ENCODE results near the gene NABP1.

The NABP1 gene

DNA sequence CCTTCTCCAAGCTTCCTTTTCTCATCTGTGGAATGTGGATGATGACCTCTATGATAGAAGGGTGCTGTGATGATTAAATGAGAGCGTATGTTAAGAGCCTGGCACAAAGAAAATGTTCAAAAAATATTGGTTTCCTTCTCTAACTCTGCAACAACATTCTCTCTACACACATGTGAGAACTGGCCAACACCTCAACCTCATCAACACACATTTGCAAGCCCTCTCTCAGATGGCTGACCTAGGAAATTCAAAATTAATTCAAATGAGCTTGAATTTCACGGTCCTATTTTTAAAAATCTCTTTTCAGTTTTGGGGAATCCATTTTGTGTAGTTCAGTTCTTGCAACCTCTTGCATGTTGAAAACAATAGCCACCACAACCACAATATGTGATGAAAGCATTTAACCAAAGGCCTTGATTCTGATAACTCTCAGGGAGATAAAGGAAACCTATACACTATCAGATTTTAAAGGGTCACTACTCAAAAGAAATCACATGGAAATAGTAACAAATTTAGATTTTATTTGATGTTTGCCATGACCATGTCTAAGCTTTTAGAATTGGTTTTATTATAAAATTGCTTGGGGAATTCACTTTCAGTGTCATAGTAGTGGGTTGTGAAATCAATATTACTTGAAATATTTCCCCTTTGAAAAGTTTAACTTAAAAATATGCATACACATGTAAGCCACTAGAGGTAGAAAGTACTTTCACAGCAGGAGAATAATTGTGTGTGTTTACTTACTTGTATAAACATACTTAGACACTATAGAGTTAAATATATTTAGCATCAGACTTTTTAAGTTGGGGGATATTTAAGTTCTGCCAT, 16.6 kb upstream of the NABP1 start:
- H3K9me3 ChIP-seq (ENCODE audit: control insufficient read depth in 5 of 5, low read length in 5 of 5): no peaks in the 10 kb centered on the region
- peaks cover under 1 to 33% (median 25%) of the 10 kb centered on the region in 5 donors for H3K4me1 ChIP-seq (ENCODE audit: control insufficient read depth in 5 of 5, insufficient read depth in 5 of 5, low read length in 5 of 5)
- no peaks in the 10 kb centered on the region for H3K27me3 ChIP-seq (ENCODE audit: control insufficient read depth in 5 of 5, insufficient read depth in 4 of 5, low read length in 5 of 5)
- no peak overlapping the region for H3K4me3 ChIP-seq (ENCODE audit: low read depth in 1 of 5, low read length in 5 of 5)
- H3K36me3 ChIP-seq (ENCODE audit: control insufficient read depth in 5 of 5, insufficient read depth in 5 of 5, low read length in 5 of 5): no peaks in the 10 kb centered on the region
- H3K27ac ChIP-seq (ENCODE audit: low read depth, low read length): no peak overlapping the region
- H3K9ac ChIP-seq (ENCODE audit: low read length in 5 of 5): no peak overlapping the region

DNA sequence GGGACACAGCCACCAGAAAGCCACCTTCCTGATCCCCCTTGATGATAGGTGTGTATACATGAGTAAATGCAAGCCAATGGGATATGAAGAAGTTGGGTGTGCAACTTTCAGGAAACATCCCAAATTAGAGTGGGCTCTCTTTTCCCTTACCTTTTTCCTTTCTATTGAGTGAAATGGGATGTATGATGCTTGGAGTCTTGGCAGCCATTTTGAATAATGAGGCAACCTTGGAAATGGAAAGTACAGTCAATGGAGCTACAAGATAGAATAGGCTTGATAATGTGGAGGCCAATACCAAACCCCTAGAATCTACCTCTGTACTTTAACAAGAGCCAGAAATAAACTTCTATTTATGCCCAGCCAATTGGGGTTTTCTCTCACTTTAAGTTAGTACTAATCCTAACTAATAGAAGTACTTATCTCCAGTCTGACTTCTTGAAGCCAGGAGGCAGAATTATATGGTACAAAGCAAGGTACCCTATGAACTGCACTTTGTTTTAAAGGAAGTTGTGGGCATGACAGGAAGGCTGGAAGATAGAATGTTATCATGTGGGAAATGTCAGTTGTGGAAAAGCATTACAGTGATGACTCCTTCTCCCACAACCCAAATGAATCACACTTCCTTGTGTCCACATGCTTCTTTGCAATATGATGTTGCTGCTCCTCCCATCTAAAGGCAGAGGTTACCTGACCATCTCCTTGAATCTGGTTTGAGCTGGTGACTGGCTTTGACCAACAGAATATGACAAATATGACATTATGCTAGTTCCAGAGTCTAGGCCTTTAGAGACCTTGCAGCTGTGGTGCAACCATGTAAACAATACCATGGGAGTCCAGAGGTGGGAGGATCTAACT, 12.9 kb upstream of the NABP1 start:
- H3K4me3 ChIP-seq (ENCODE audit: low read depth in 1 of 5, low read length in 5 of 5): no peak overlapping the region
- no peaks in the 10 kb centered on the region for H3K36me3 ChIP-seq (ENCODE audit: control insufficient read depth in 5 of 5, insufficient read depth in 5 of 5, low read length in 5 of 5)
- H3K4me1 ChIP-seq (ENCODE audit: control insufficient read depth in 5 of 5, insufficient read depth in 5 of 5, low read length in 5 of 5): peaks cover 0 to 23% (median 14%) of the 10 kb centered on the region in 5 donors
- H3K9me3 ChIP-seq (ENCODE audit: control insufficient read depth in 5 of 5, low read length in 5 of 5): no peaks in the 10 kb centered on the region
- H3K27ac ChIP-seq (ENCODE audit: low read depth, low read length): no peak overlapping the region
- H3K27me3 ChIP-seq (ENCODE audit: control insufficient read depth in 5 of 5, insufficient read depth in 4 of 5, low read length in 5 of 5): no peaks in the 10 kb centered on the region
- H3K9ac ChIP-seq (ENCODE audit: low read length in 5 of 5): no peak overlapping the region

DNA sequence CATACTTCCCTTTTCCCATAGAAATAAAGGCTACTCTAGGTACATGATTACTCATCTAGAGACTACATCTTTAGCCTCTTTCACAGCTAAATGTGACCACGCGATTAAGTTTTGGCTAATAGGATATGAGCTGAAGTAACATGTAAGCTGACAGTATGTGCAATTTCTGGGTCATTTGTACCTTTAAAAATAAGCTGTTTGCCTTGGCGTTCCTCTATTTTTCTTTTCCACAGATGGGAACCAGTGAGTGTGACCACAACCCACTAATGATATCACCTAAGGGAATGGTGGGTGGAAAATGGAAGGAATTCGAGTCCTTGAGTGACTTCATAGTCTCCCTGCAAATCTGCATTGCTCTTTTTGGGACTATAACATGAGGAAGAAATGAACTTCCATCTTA, 11.7 kb upstream of the NABP1 start:
- Histone ChIP-seq H3K9ac (ENCODE audit: low read length in 5 of 5) (no peak overlapping the region), H3K36me3 (ENCODE audit: control insufficient read depth in 5 of 5, insufficient read depth in 5 of 5, low read length in 5 of 5) (no peaks in the 10 kb centered on the region), H3K27ac (ENCODE audit: low read depth, low read length) (no peak overlapping the region), H3K9me3 (ENCODE audit: control insufficient read depth in 5 of 5, low read length in 5 of 5) (no peaks in the 10 kb centered on the region), H3K4me3 (ENCODE audit: low read depth in 1 of 5, low read length in 5 of 5) (no peak overlapping the region), H3K27me3 (ENCODE audit: control insufficient read depth in 5 of 5, insufficient read depth in 4 of 5, low read length in 5 of 5) (no peaks in the 10 kb centered on the region), H3K4me1 (ENCODE audit: control insufficient read depth in 5 of 5, insufficient read depth in 5 of 5, low read length in 5 of 5) (peaks cover 0 to 13% (median 10%) of the 10 kb centered on the region in 5 donors)

DNA sequence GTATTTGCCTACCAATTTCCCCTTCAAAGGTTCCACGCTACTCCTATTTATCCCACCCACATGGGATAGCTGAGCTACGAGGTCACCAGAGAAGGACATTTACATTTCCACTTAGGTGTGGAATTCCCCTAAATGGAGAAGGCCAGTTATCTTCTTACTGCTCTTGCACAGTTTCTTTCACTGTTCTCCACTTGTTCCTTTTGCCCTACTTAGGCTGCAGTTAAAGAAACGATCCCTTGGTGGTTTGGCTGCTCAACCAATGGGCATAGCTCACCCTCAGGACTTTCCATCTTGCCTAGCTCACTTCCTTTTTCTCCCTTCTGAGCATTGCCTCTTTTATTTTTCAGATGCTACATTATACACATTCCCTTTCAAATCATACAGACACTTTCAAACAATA, 11.2 kb upstream of the NABP1 start:
- Histone ChIP-seq H3K36me3 (ENCODE audit: control insufficient read depth in 5 of 5, insufficient read depth in 5 of 5, low read length in 5 of 5) (no peaks in the 10 kb centered on the region), H3K4me3 (ENCODE audit: low read depth in 1 of 5, low read length in 5 of 5) (no peak overlapping the region)

DNA sequence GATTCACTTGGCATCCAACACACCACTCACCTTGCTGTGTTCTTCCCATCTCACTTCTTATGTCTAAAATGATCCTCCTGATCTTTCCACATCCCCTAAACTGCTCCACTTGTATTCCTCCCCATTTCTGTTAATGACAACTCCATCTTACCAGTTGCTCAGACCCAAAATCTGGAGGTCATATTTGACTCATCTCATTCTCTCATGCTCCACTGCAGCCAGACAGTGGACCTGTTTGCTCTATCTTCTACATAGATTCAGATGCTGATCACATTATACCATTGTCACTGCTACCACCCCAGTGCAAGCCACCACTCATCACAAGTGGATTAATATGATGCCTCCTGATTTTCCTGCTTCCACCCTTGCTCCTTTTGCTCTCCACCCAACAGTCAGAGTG, 7.9 kb upstream of the NABP1 start:
- Histone ChIP-seq H3K36me3 (ENCODE audit: control insufficient read depth in 5 of 5, insufficient read depth in 5 of 5, low read length in 5 of 5) (no peaks in the 10 kb centered on the region), H3K27me3 (ENCODE audit: control insufficient read depth in 5 of 5, insufficient read depth in 4 of 5, low read length in 5 of 5) (no peaks in the 10 kb centered on the region), H3K27ac (ENCODE audit: low read depth, low read length) (no peak overlapping the region), H3K4me3 (ENCODE audit: low read depth in 1 of 5, low read length in 5 of 5) (no peak overlapping the region), H3K9me3 (ENCODE audit: control insufficient read depth in 5 of 5, low read length in 5 of 5) (no peaks in the 10 kb centered on the region), H3K9ac (ENCODE audit: low read length in 5 of 5) (no peak overlapping the region), H3K4me1 (ENCODE audit: control insufficient read depth in 5 of 5, insufficient read depth in 5 of 5, low read length in 5 of 5) (peaks cover 0 to 13% (median 9%) of the 10 kb centered on the region in 5 donors)

More for the DNA sequence above, 11.2 kb upstream of the NABP1 start:
- Histone ChIP-seq H3K9me3 (ENCODE audit: control insufficient read depth in 5 of 5, low read length in 5 of 5) (no peaks in the 10 kb centered on the region), H3K4me1 (ENCODE audit: control insufficient read depth in 5 of 5, insufficient read depth in 5 of 5, low read length in 5 of 5) (peaks cover 0 to 13% (median 9%) of the 10 kb centered on the region in 5 donors), H3K9ac (ENCODE audit: low read length in 5 of 5) (no peak overlapping the region), H3K27ac (ENCODE audit: low read depth, low read length) (no peak overlapping the region), H3K27me3 (ENCODE audit: control insufficient read depth in 5 of 5, insufficient read depth in 4 of 5, low read length in 5 of 5) (no peaks in the 10 kb centered on the region)

DNA sequence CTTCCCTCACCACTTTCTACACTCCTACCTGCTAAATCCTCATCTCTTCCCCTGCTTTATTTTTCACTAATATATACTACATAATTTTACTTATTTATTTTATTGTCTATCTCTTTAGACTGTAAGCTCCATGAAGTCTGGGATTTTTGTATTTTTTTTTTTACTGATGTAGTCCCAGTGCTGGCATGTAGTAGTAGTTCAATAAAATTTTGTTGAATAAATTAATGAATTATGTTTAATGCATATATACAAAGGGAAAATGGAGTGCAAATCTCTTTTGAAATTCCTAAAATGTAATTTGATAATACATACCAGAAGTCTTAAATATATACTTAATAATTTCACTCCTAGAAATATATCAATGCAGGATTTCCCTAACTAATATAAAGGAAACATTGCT, 7.1 kb upstream of the NABP1 start:
- Histone ChIP-seq H3K9me3 (ENCODE audit: control insufficient read depth in 5 of 5, low read length in 5 of 5) (no peaks in the 10 kb centered on the region), H3K9ac (ENCODE audit: low read length in 5 of 5) (no peak overlapping the region), H3K4me3 (ENCODE audit: low read depth in 1 of 5, low read length in 5 of 5) (no peak overlapping the region), H3K36me3 (ENCODE audit: control insufficient read depth in 5 of 5, insufficient read depth in 5 of 5, low read length in 5 of 5) (no peaks in the 10 kb centered on the region), H3K4me1 (ENCODE audit: control insufficient read depth in 5 of 5, insufficient read depth in 5 of 5, low read length in 5 of 5) (peaks cover 0 to 15% (median 11%) of the 10 kb centered on the region in 5 donors), H3K27me3 (ENCODE audit: control insufficient read depth in 5 of 5, insufficient read depth in 4 of 5, low read length in 5 of 5) (no peaks in the 10 kb centered on the region), H3K27ac (ENCODE audit: low read depth, low read length) (no peak overlapping the region)

DNA sequence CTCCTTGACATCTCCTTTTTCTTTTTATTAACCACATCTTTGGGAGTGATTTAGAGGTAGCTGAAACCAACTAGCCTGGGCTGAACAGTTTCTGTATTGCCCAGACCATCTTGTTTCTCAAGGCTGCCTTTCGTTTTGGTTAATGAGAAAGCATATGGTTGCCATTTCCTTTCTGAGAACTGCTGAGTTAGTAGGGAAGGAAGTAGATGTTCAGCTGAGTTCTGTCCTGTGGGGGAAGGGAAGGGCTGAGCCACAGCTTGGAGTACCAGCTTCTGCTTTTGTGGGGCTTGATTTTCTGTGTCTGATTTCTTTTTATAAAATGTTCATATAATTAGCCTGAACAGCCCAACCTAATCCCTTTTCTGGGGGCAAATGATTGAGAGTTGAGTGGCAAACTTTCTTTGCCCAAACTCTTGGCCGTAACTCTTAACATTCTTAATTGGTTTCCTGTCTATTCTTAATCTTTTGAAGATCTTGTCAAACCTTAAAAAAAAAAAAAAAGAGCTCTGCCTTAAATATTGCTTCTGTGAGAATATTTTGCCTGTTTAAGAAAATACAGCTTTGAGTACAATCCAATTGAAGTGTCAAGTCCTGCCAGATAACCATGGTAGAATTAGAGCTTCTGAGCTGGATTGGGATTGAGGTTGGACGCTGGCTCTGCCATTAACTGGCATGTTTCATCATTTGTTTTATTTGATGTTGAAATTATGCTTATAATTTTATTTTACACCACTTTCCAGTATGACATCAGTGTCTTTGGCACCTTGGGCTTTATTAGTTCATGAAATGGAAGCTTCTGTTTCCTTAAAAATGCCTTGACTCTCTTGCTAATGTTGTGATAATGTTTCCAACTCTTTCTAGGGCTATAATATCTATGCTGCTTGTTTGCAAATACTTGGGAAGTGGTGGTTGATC, 1.9 kb upstream of the NABP1 start:
- Histone ChIP-seq H3K4me1 (ENCODE audit: control insufficient read depth in 5 of 5, insufficient read depth in 5 of 5, low read length in 5 of 5) (peaks cover 2 to 39% (median 25%) of the 10 kb centered on the region in 5 donors), H3K27ac (ENCODE audit: low read depth, low read length) (peak overlapping the region; percentile 98), H3K36me3 (ENCODE audit: control insufficient read depth in 5 of 5, insufficient read depth in 5 of 5, low read length in 5 of 5) (no peaks in the 10 kb centered on the region), H3K27me3 (ENCODE audit: control insufficient read depth in 5 of 5, insufficient read depth in 4 of 5, low read length in 5 of 5) (no peaks in the 10 kb centered on the region), H3K9me3 (ENCODE audit: control insufficient read depth in 5 of 5, low read length in 5 of 5) (no peaks in the 10 kb centered on the region), H3K4me3 (ENCODE audit: low read depth in 1 of 5, low read length in 5 of 5) (no peak overlapping the region), H3K9ac (ENCODE audit: low read length in 5 of 5) (peak overlapping the region in 1 of 5 donors; percentile 30)

DNA sequence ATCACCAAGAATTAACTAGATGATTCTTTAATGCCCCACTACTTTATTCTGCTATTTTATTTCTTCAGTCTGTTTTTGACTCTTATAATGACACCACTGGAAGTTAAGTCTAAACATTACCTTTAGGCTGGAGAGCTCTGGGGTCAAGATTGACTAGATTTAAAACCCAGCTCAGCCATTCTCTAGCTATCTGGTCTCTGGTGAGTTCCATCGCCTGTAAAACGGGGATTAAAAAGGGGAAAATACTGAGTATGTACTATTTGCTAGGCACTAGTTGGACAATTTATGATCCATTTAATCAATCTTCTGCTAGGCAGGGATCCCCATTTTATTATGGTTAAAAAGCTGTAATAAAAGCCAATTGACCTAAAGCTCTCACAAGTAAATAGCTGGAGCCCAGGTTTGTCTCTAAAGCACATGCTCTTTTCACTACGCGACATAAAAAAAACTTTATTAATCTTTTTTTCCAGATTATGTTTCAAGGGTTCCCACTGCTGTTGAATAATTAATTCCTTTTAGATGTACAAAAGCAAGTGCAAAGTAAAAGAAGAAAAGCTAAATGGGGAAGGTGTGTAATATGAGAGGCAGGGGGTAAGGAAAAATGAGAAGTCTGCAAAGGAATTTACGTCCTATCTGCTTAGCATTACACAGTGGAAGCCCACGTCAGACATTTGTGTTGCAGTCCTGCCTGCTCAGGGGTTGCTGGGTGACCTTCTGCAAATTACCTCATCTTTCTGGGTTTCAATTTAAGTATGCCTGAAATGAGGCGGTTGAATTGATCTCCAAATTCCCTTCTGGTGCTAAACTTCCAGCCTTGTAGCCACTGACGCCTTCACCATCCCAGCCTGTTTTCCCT, 918 bp upstream of the NABP1 start:
- no peaks in the 10 kb centered on the region for H3K9me3 ChIP-seq (ENCODE audit: control insufficient read depth in 5 of 5, low read length in 5 of 5)
- peak overlapping the region; percentile 78 to 95 (median 83) for H3K4me3 ChIP-seq (ENCODE audit: low read depth in 1 of 5, low read length in 5 of 5)
- peak overlapping the region; percentile 74 to 91 (median 76) for H3K9ac ChIP-seq (ENCODE audit: low read length in 5 of 5)
- peaks cover 2 to 44% (median 28%) of the 10 kb centered on the region in 5 donors for H3K4me1 ChIP-seq (ENCODE audit: control insufficient read depth in 5 of 5, insufficient read depth in 5 of 5, low read length in 5 of 5)
- H3K27ac ChIP-seq (ENCODE audit: low read depth, low read length): peak overlapping the region; percentile 98
- H3K27me3 ChIP-seq (ENCODE audit: control insufficient read depth in 5 of 5, insufficient read depth in 4 of 5, low read length in 5 of 5): no peaks in the 10 kb centered on the region
- peaks cover 0 to 4% (median under 1%) of the 10 kb centered on the region in 5 donors for H3K36me3 ChIP-seq (ENCODE audit: control insufficient read depth in 5 of 5, insufficient read depth in 5 of 5, low read length in 5 of 5)

Measured in subcutaneous abdominal adipose tissue (tissue), 5 donors.